GM12864 (cell line): ENCODE measurements around the gene PLSCR3.

Experiments
- DNase-seq: peaks from one replicate; pipeline ENCODE4 v3.0.0-alpha.2; 2011; ENCODE audit warnings: low read depth
- H3K4me3 ChIP-seq: 2 replicates; pipeline ENCODE4 v1.5.1; 2011; ENCODE audit warnings: mild to moderate bottlenecking, low read depth, low read length, control low read depth
- CTCF ChIP-seq: IDR thresholded peaks from 2 replicates; pipeline ENCODE4 v1.5.1; 2011; ENCODE audit warnings: low read depth, mild to moderate bottlenecking, moderate library complexity, low read length, control low read depth, inconsistent platforms; ENCODE audit errors: missing control alignments

Gene PLSCR3

GRCh38 chr17:7425756-7426155 lies 31.4 kb upstream of the PLSCR3 start:
- no peak for TF ChIP-seq CTCF
- no peak overlapping the region for H3K4me3 ChIP-seq
- no peak for DNase-seq

- no peak for DNase-seq
- H3K4me3 ChIP-seq, result no peak within 1 kb of the TSS
- no peak for TF ChIP-seq CTCF
Observed at GRCh38 chr17:7425316-7425715, 31.0 kb upstream of the PLSCR3 start, which contains the start of gene SPEM2. SPEM2 (plus strand) TSS chr17:7425616; CDS start chr17:7425689, 73 bp downstream.

- H3K4me3 ChIP-seq, result no peak overlapping the region
- no peak for TF ChIP-seq CTCF
- DNase-seq, result no peak
Observed at GRCh38 chr17:7423679-7424078, 29.4 kb upstream of the PLSCR3 start.

- no peak overlapping the region for H3K4me3 ChIP-seq
- no peak for DNase-seq
- no peak for TF ChIP-seq CTCF
Observed at GRCh38 chr17:7421186-7421585, 26.9 kb upstream of the PLSCR3 start.

- no peak for DNase-seq
- no peak within 1 kb of the TSS for H3K4me3 ChIP-seq
- no peak for TF ChIP-seq CTCF
Observed at GRCh38 chr17:7419819-7420610, 25.7 kb upstream of the PLSCR3 start, which contains the start of gene SPEM1. SPEM1 (plus strand) TSS chr17:7420324; CDS start chr17:7420385, 61 bp downstream.

GRCh38 chr17:7418472-7419152 lies 24.3 kb upstream of the PLSCR3 start:
- no peak overlapping the region for H3K4me3 ChIP-seq
- no peak for TF ChIP-seq CTCF
- no peak for DNase-seq
